HG03097 (cell line): ENCODE data around the gene ZNF77.
A peak's percentile ranks its signal among the peaks of the same experiment; 100 is the strongest.
"Not testable (repeated sequence)": the region's sequence is repeated elsewhere in the genome, so short reads cannot be mapped to it uniquely, and the experiment has no call there.

Source experiments
- ATAC-seq: cut with Tn5 transposase; IDR thresholded peaks from one replicate; pipeline ENCODE4 v1.9.1; 2021; ENCODE audit not compliant: unreplicated experiment, low FRiP score

ZNF77 gene

GRCh38 chr19:2923510-2923909 lies 21.3 kb downstream of the ZNF77 start:
- ATAC-seq = no peak

- ATAC-seq = no peak
Measured at GRCh38 chr19:2922987-2923386, 21.8 kb downstream of the ZNF77 start.

- ATAC-seq = no peak
Measured at GRCh38 chr19:2917275-2918184, 27.2 kb downstream of the ZNF77 start.

- ATAC-seq = no peak
Measured at GRCh38 chr19:2912306-2912705, 32.5 kb downstream of the ZNF77 start.

GRCh38 chr19:2906631-2907195 lies 38.1 kb downstream of the ZNF77 start:
- ATAC-seq = no peak

- no peak for ATAC-seq
Measured at GRCh38 chr19:2905918-2906519, 38.8 kb downstream of the ZNF77 start.

- ATAC-seq = not testable (repeated sequence)
Measured at GRCh38 chr19:2903326-2903725, 41.4 kb downstream of the ZNF77 start.

GRCh38 chr19:2902590-2903218 lies 42.1 kb downstream of the ZNF77 start:
- ATAC-seq = no peak

GRCh38 chr19:2900296-2901252 lies 44.2 kb downstream of the ZNF77 start, which contains the start of gene ZNF57:
Gene ZNF57, plus strand, starts transcription at chr19:2900928. Its CDS starts 118 bp downstream, at chr19:2901046.
- peak; percentile 89 for ATAC-seq

- no peak for ATAC-seq
Measured at GRCh38 chr19:2896694-2897093, 48.1 kb downstream of the ZNF77 start.

GRCh38 chr19:2890531-2890930 lies 54.2 kb downstream of the ZNF77 start:
- not testable (repeated sequence) for ATAC-seq

GRCh38 chr19:2888731-2889224 lies 56.0 kb downstream of the ZNF77 start:
- no peak for ATAC-seq

- ATAC-seq = no peak
Measured at GRCh38 chr19:2887391-2887914, 57.3 kb downstream of the ZNF77 start.

GRCh38 chr19:2885736-2886135 lies 59.0 kb downstream of the ZNF77 start:
- ATAC-seq = no peak

- no peak for ATAC-seq
Measured at GRCh38 chr19:2883686-2884439, 60.9 kb downstream of the ZNF77 start.
